Measurements from ENCODE around the gene PLCB1. TPM values are rescaled to one million over a fixed set of nuclear protein-coding genes. Genes with fewer than 3 reads are reported as not detected.

Gene PLCB1
- polyA plus RNA-seq, 3 donors from 2014 or later = 11.0 to 20.4 (median 12.6) TPM

- peaks cover 0 to 16% (median 3%) of the 10 kb centered on the region in 6 donors for H3K9me3 Mint-ChIP-seq
- no peak overlapping the region for H3K27ac Mint-ChIP-seq
- peaks cover 0 to 3% of the 10 kb centered on the region in 2 donors for H3K4me1 Mint-ChIP-seq
- DNase-seq = no peak
- H3K36me3 Mint-ChIP-seq = peaks cover 26 to 70% (median 48%) of the 10 kb centered on the region in 3 donors
- H3K4me3 Mint-ChIP-seq = no peak overlapping the region
- H3K27me3 Mint-ChIP-seq (ENCODE audit: low read depth in 3 of 3) = no peaks in the 10 kb centered on the region
These were observed 557.3 kb downstream of the PLCB1 start for GRCh38 chr20:8689337-8689736.

GRCh38 chr20:8690074-8690473 is 558.0 kb downstream of the PLCB1 start:
- peaks cover 0 to 3% of the 10 kb centered on the region in 2 donors for H3K4me1 Mint-ChIP-seq
- no peak for DNase-seq
- peaks cover 0 to 16% (median 3%) of the 10 kb centered on the region in 6 donors for H3K9me3 Mint-ChIP-seq
- no peak overlapping the region for H3K4me3 Mint-ChIP-seq
- H3K27me3 Mint-ChIP-seq (ENCODE audit: low read depth in 3 of 3) = no peaks in the 10 kb centered on the region
- no peak overlapping the region for H3K27ac Mint-ChIP-seq
- H3K36me3 Mint-ChIP-seq = peaks cover 26 to 66% (median 45%) of the 10 kb centered on the region in 3 donors

GRCh38 chr20:8693709-8694108 is 561.6 kb downstream of the PLCB1 start:
- no peak overlapping the region for H3K27ac Mint-ChIP-seq
- no peak overlapping the region for H3K4me3 Mint-ChIP-seq
- H3K9me3 Mint-ChIP-seq = peaks cover 0 to 13% (median 2%) of the 10 kb centered on the region in 6 donors
- H3K27me3 Mint-ChIP-seq (ENCODE audit: low read depth in 3 of 3) = no peaks in the 10 kb centered on the region
- H3K4me1 Mint-ChIP-seq = no peaks in the 10 kb centered on the region
- no peak for DNase-seq
- peaks cover 12 to 49% (median 18%) of the 10 kb centered on the region in 3 donors for H3K36me3 Mint-ChIP-seq

- H3K36me3 Mint-ChIP-seq = peaks cover 13 to 24% (median 16%) of the 10 kb centered on the region in 3 donors
- H3K4me1 Mint-ChIP-seq = no peaks in the 10 kb centered on the region
- H3K27ac Mint-ChIP-seq = no peak overlapping the region
- H3K4me3 Mint-ChIP-seq = no peak overlapping the region
- H3K27me3 Mint-ChIP-seq (ENCODE audit: low read depth in 3 of 3) = peaks cover 0 to 2% (median 0%) of the 10 kb centered on the region in 3 donors
- DNase-seq = no peak
- no peaks in the 10 kb centered on the region for H3K9me3 Mint-ChIP-seq
These were observed 568.7 kb downstream of the PLCB1 start for GRCh38 chr20:8700756-8701155.

- H3K4me3 Mint-ChIP-seq = no peak overlapping the region
- H3K27ac Mint-ChIP-seq = no peak overlapping the region
- no peaks in the 10 kb centered on the region for H3K9me3 Mint-ChIP-seq
These were observed 575.1 kb downstream of the PLCB1 start for GRCh38 chr20:8706961-8707700.

GRCh38 chr20:8709627-8710026 is 577.6 kb downstream of the PLCB1 start:
- H3K27ac Mint-ChIP-seq = no peak overlapping the region
- H3K4me3 Mint-ChIP-seq = no peak overlapping the region
- H3K36me3 Mint-ChIP-seq = peaks cover 21 to 30% (median 22%) of the 10 kb centered on the region in 3 donors
- H3K27me3 Mint-ChIP-seq (ENCODE audit: low read depth in 3 of 3) = peaks cover 0 to 2% (median 2%) of the 10 kb centered on the region in 3 donors
- no peak for DNase-seq
- no peaks in the 10 kb centered on the region for H3K4me1 Mint-ChIP-seq
- H3K9me3 Mint-ChIP-seq = no peaks in the 10 kb centered on the region

More at GRCh38 chr20:8706961-8707700, 575.1 kb downstream of the PLCB1 start:
- H3K27me3 Mint-ChIP-seq (ENCODE audit: low read depth in 3 of 3) = peaks cover 0 to 2% (median 2%) of the 10 kb centered on the region in 3 donors
- DNase-seq = no peak
- no peaks in the 10 kb centered on the region for H3K4me1 Mint-ChIP-seq
- H3K36me3 Mint-ChIP-seq = peaks cover 21 to 27% (median 22%) of the 10 kb centered on the region in 3 donors

GRCh38 chr20:8711501-8711900 is 579.4 kb downstream of the PLCB1 start:
- H3K9me3 Mint-ChIP-seq = no peaks in the 10 kb centered on the region
- no peak overlapping the region for H3K4me3 Mint-ChIP-seq
- H3K4me1 Mint-ChIP-seq = no peaks in the 10 kb centered on the region
- H3K27ac Mint-ChIP-seq = peak overlapping the region in 1 of 6 donors; percentile 63
- H3K27me3 Mint-ChIP-seq (ENCODE audit: low read depth in 3 of 3) = no peaks in the 10 kb centered on the region
- H3K36me3 Mint-ChIP-seq = peaks cover 20 to 31% (median 21%) of the 10 kb centered on the region in 3 donors
- no peak for DNase-seq

GRCh38 chr20:8714206-8714605 is 582.1 kb downstream of the PLCB1 start:
- Mint-ChIP-seq H3K4me3 (no peak overlapping the region), H3K36me3 (peaks cover 18 to 29% (median 28%) of the 10 kb centered on the region in 3 donors), H3K9me3 (no peaks in the 10 kb centered on the region), H3K27ac (no peak overlapping the region), H3K4me1 (no peaks in the 10 kb centered on the region), H3K27me3 (ENCODE audit: low read depth in 3 of 3) (peaks cover 0 to 3% (median 0%) of the 10 kb centered on the region in 3 donors)
- DNase-seq = no peak

- Mint-ChIP-seq H3K4me1 (no peaks in the 10 kb centered on the region), H3K4me3 (no peak overlapping the region), H3K27me3 (ENCODE audit: low read depth in 3 of 3) (peaks cover 0 to 3% (median 2%) of the 10 kb centered on the region in 3 donors), H3K27ac (no peak overlapping the region), H3K36me3 (peaks cover 8 to 24% (median 14%) of the 10 kb centered on the region in 3 donors), H3K9me3 (no peaks in the 10 kb centered on the region)
- no peak for DNase-seq
These were observed 586.2 kb downstream of the PLCB1 start for GRCh38 chr20:8718279-8718678.

GRCh38 chr20:8720089-8720488 is 588.0 kb downstream of the PLCB1 start:
- Mint-ChIP-seq H3K36me3 (peaks cover 13 to 24% (median 18%) of the 10 kb centered on the region in 3 donors), H3K4me3 (no peak overlapping the region), H3K4me1 (no peaks in the 10 kb centered on the region), H3K27ac (peak overlapping the region in 1 of 6 donors; percentile 29), H3K27me3 (ENCODE audit: low read depth in 3 of 3) (peaks cover 0 to 3% (median 2%) of the 10 kb centered on the region in 3 donors), H3K9me3 (no peaks in the 10 kb centered on the region)
- DNase-seq = no peak

GRCh38 chr20:8721098-8721497 is 589.0 kb downstream of the PLCB1 start:
- DNase-seq = peak; percentile 21 to 39 (median 29)
- peaks cover 0 to 3% (median 2%) of the 10 kb centered on the region in 3 donors for H3K27me3 Mint-ChIP-seq (ENCODE audit: low read depth in 3 of 3)
- H3K4me1 Mint-ChIP-seq = no peaks in the 10 kb centered on the region
- H3K27ac Mint-ChIP-seq = no peak overlapping the region
- peaks cover 9 to 19% (median 14%) of the 10 kb centered on the region in 3 donors for H3K36me3 Mint-ChIP-seq
- no peak overlapping the region for H3K4me3 Mint-ChIP-seq
- no peaks in the 10 kb centered on the region for H3K9me3 Mint-ChIP-seq

- DNase-seq = peak; percentile 41 to 56 (median 52)
- Mint-ChIP-seq H3K27ac (no peak overlapping the region), H3K27me3 (ENCODE audit: low read depth in 3 of 3) (peaks cover 0 to 3% (median 2%) of the 10 kb centered on the region in 3 donors), H3K9me3 (no peaks in the 10 kb centered on the region), H3K4me3 (no peak overlapping the region), H3K36me3 (peaks cover 9 to 21% (median 15%) of the 10 kb centered on the region in 3 donors), H3K4me1 (no peaks in the 10 kb centered on the region)
These were observed 590.3 kb downstream of the PLCB1 start for GRCh38 chr20:8722277-8722928.

- Mint-ChIP-seq H3K36me3 (peaks cover 9 to 23% (median 9%) of the 10 kb centered on the region in 3 donors), H3K27me3 (ENCODE audit: low read depth in 3 of 3) (peaks cover 0 to 2% (median 0%) of the 10 kb centered on the region in 3 donors), H3K4me3 (no peak overlapping the region), H3K27ac (no peak overlapping the region), H3K4me1 (no peaks in the 10 kb centered on the region), H3K9me3 (no peaks in the 10 kb centered on the region)
- DNase-seq = no peak
These were observed 591.2 kb downstream of the PLCB1 start for GRCh38 chr20:8723296-8723695.

- DNase-seq = no peak
- H3K27me3 Mint-ChIP-seq (ENCODE audit: low read depth in 3 of 3) = peaks cover 0 to 2% (median 0%) of the 10 kb centered on the region in 3 donors
- no peaks in the 10 kb centered on the region for H3K9me3 Mint-ChIP-seq
- no peak overlapping the region for H3K4me3 Mint-ChIP-seq
- H3K36me3 Mint-ChIP-seq = peaks cover 13 to 26% (median 17%) of the 10 kb centered on the region in 3 donors
- H3K27ac Mint-ChIP-seq = no peak overlapping the region
- no peaks in the 10 kb centered on the region for H3K4me1 Mint-ChIP-seq
These were observed 592.8 kb downstream of the PLCB1 start for GRCh38 chr20:8724884-8725283.
